SK-N-MC (cell line): ENCODE measurements around the gene SLC15A1.

Experiments
- EZH2 ChIP-seq: fragments of 200-600 bp; sonication (generic); IDR thresholded peaks from one replicate; pipeline ENCODE4 v1.6.1; 2017; ENCODE audit warnings: antibody characterized with exemption
- FOXP2 ChIP-seq: optimal IDR thresholded peaks from 2 replicates; pipeline ENCODE3; 2011; ENCODE audit warnings: mild to moderate bottlenecking, moderate library complexity; ENCODE audit not compliant: insufficient read depth; ENCODE audit errors: extremely low read length, control extremely low read depth
- POLR2AphosphoS5 ChIP-seq: IDR thresholded peaks from 2 replicates; pipeline ENCODE4 v1.6.1; 2012; ENCODE audit warnings: mild to moderate bottlenecking, low read depth, low read length, borderline replicate concordance

GRCh38 chr13:98686270-98686669, 66.2 kb downstream of the SLC15A1 start:
- TF ChIP-seq POLR2AphosphoS5 (no peak), EZH2 (no peak), FOXP2 (no peak)
